B cell (primary cell): ENCODE results near the gene STC2. TPM values are rescaled to one million over a fixed set of nuclear protein-coding genes. Genes with fewer than 3 reads are reported as not detected.

Experiments used
- ATAC-seq: fragments of 200-7000 bp; cut with Tn5 transposase; one replicate; pipeline ENCODE4 v1.10.0; 2021; ENCODE audit warnings: low read depth, mild to moderate bottlenecking, moderate number of reproducible peaks, moderate library complexity
- CTCF ChIA-PET: fragments of 350-600 bp; sonication (Branson Sonifier 250); formaldehyde crosslinking; loops from one replicate; lab custom pipeline; 2021; ENCODE audit warnings: antibody characterized with exemption, inconsistent platforms; lab: Charles Lee
- POLR2A ChIA-PET: fragments of 350-600 bp; sonication (Branson Sonifier 250); formaldehyde crosslinking; loops from one replicate; lab custom pipeline; 2021; ENCODE audit warnings: antibody characterized with exemption; lab: Charles Lee
- DNase-seq: peaks from one replicate; pipeline ENCODE4 v3.0.0; 2013
- H2AFZ ChIP-seq: 2 replicates; pipeline ENCODE4 v1.6.1; 2012; ENCODE audit warnings: mild to moderate bottlenecking, low read depth, low read length; ENCODE audit not compliant: insufficient read depth, poor library complexity, severe bottlenecking
- H3K27ac ChIP-seq, 2 donors: 1 replicate in 1 of 2; 2 replicates in 1 of 2; pipeline ENCODE4 v1.5.1; 2012 to 2013; ENCODE audit warnings: low read length in 2 of 2, mild to moderate bottlenecking in 2 of 2, moderate library complexity in 1 of 2
- H3K27me3 ChIP-seq, 4 experiments: fragments of 200-600 bp in 1 of 4; sonication (generic) in 1 of 4; replicated peaks in 1 of 4; 1 replicate in 2 of 4; 2 replicates in 2 of 4; pipeline versions ENCODE4 v1.6.1 to v1.7.0; 2013 to 2016; ENCODE audit warnings: low read length in 3 of 4, mild to moderate bottlenecking in 2 of 4, mixed read lengths in 1 of 4, moderate library complexity in 1 of 4; ENCODE audit not compliant: insufficient read depth in 4 of 4, control insufficient read depth in 3 of 4; ENCODE audit errors: control extremely low read depth in 1 of 4
- H3K36me3 ChIP-seq, 2 experiments: replicated peaks in 1 of 2; 1 replicate in 1 of 2; 2 replicates in 1 of 2; pipeline versions ENCODE4 v1.6.1 to v1.7.1; 2013; ENCODE audit warnings: low read length in 1 of 2; ENCODE audit not compliant: insufficient read depth in 2 of 2, control insufficient read depth in 1 of 2; ENCODE audit errors: control extremely low read depth in 1 of 2, extremely low read depth in 1 of 2
- H3K4me1 ChIP-seq, 2 donors: fragments of 200-600 bp in 1 of 2; sonication (generic) in 1 of 2; 1 replicate in 1 of 2; 2 replicates in 1 of 2; pipeline versions ENCODE4 v1.5.1 to v1.6.1; 2013 to 2017; ENCODE audit warnings: low read length in 2 of 2; ENCODE audit not compliant: control insufficient read depth in 2 of 2, insufficient read depth in 2 of 2
- H3K4me2 ChIP-seq: replicated peaks from 2 replicates; pipeline ENCODE3; 2012; ENCODE audit warnings: mild to moderate bottlenecking, low read depth, low read length; ENCODE audit not compliant: poor library complexity, severe bottlenecking
- H3K4me3 ChIP-seq, 5 experiments: fragments of 200-600 bp in 1 of 5; sonication (generic) in 1 of 5; 1 replicate in 3 of 5; 2 replicates in 2 of 5; pipeline versions ENCODE4 v1.5.1 to v1.7.0; 2011 to 2016; ENCODE audit warnings: low read length in 4 of 5, mild to moderate bottlenecking in 4 of 5, low read depth in 2 of 5, control low read depth in 1 of 5, moderate library complexity in 1 of 5; ENCODE audit not compliant: insufficient read depth in 1 of 5; ENCODE audit errors: control extremely low read depth in 1 of 5, extremely low read depth in 1 of 5
- H3K79me2 ChIP-seq: fragments of 200-600 bp; sonication (generic); one replicate; pipeline ENCODE4 v1.6.0; 2016; ENCODE audit warnings: low read length; ENCODE audit not compliant: control insufficient read depth, insufficient read depth
- H3K9ac ChIP-seq: fragments of 200-600 bp; sonication (generic); 2 replicates; pipeline ENCODE4 v1.6.1; 2017; ENCODE audit warnings: mild to moderate bottlenecking, low read length, moderate library complexity
- H3K9me3 ChIP-seq, 3 donors: one replicate each; pipeline versions ENCODE4 v1.6.1 to v1.7.1; 2013; ENCODE audit warnings: low read length in 2 of 3; ENCODE audit not compliant: control insufficient read depth in 2 of 3, insufficient read depth in 1 of 3; ENCODE audit errors: control extremely low read depth in 1 of 3
- H4K20me1 ChIP-seq: 2 replicates; pipeline ENCODE4 v1.6.0; 2012; ENCODE audit warnings: mild to moderate bottlenecking, low read length; ENCODE audit not compliant: insufficient read depth, control insufficient read depth, poor library complexity, severe bottlenecking
- H3K27ac Mint-ChIP-seq: one replicate; pipeline ENCODE4 v1.8.0; 2021; ENCODE audit warnings: mixed read lengths
- H3K27me3 Mint-ChIP-seq: one replicate; pipeline ENCODE4 v1.8.0; 2021; ENCODE audit warnings: mixed read lengths
- H3K4me1 Mint-ChIP-seq: one replicate; pipeline ENCODE4 v1.8.0; 2021; ENCODE audit warnings: mixed read lengths
- H3K4me3 Mint-ChIP-seq: one replicate; pipeline ENCODE4 v1.8.0; 2021; ENCODE audit warnings: mixed read lengths
- H3K9me3 Mint-ChIP-seq: one replicate; pipeline ENCODE4 v1.8.0; 2022; ENCODE audit warnings: mixed read lengths; ENCODE audit not compliant: insufficient read depth
- CTCF ChIP-seq: fragments of 200-600 bp; IDR thresholded peaks from one replicate; pipeline ENCODE4 v1.8.0; 2022; ENCODE audit warnings: antibody characterized with exemption, mild to moderate bottlenecking
- EZH2 ChIP-seq: IDR thresholded peaks from 2 replicates; pipeline ENCODE4 v1.6.1; 2012; ENCODE audit warnings: borderline replicate concordance, low read depth, mild to moderate bottlenecking, moderate library complexity, low read length; ENCODE audit not compliant: insufficient read depth, poor library complexity, severe bottlenecking
- WGBS: methylation state at CpG from one replicate; pipeline ENCODE4 v1.1.5; 2013; ENCODE audit warnings: missing lambda C conversion rate; ENCODE audit not compliant: insufficient coverage; 5-methylcytosine and 5-hydroxymethylcytosine counted together
- intact Hi-C: fragments of 100-400 bp; cut with micrococcal nuclease; formaldehyde crosslinking; loops from one replicate; pipeline ENCODE4 v1.10.0; 2022
- polyA plus RNA-seq: library from polyadenylated mRNA; depleted of rRNA; stranded (reverse); fragments of >200 nt; gene quantifications from 2 replicates; pipeline ENCODE4 v1.2.3, GENCODE V29; 2012
- total RNA-seq, 2 donors: library from RNA; stranded (reverse); fragments of 120-200 nt in 1 of 2; gene quantifications; 1 replicate in 1 of 2; 2 replicates in 1 of 2; pipeline versions ENCODE4 v1.2.3 to v1.2.4, GENCODE V29; 2013 to 2022

Gene STC2
- total and polyA plus RNA-seq, 2 donors (not counting 1 experiment from before 2014, with no cell fraction given) = not detected

DNA sequence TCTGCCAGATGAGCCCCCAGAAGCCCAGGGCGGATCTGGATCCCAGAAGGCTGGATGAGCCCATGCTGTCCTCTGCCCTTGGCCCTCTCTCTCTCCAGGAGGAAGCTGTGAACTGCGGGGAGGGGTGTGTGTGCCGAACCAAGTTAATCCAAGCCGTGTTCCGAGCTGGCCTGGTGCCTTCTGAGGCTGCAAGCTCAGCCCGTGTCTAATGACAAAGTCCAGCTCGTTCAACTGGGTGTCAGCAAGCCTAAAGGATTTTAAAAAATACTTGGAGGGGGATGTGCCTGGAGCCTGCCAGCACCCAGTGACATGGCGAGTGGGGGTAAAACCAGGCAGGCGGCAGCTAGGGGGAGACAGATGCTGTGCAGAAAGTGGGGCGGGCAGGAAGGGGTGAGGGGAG is 8.0 kb downstream of the STC2 start:
- H3K27ac Mint-ChIP-seq = no peak overlapping the region
- POLR2A ChIA-PET = no interaction called here
- H3K4me1 ChIP-seq = peaks cover 0 to 2% of the 10 kb centered on the region in 2 donors
- H3K9me3 ChIP-seq = peaks cover 0 to 4% (median 0%) of the 10 kb centered on the region in 3 donors
- H3K4me3 ChIP-seq = no peak overlapping the region
- no peak overlapping the region for H2AFZ ChIP-seq
- no peaks in the 10 kb centered on the region for H3K79me2 ChIP-seq
- H3K4me3 Mint-ChIP-seq = no peak overlapping the region
- intact Hi-C loops = no loop called here
- no peak for DNase-seq
- H3K9ac ChIP-seq = no peak overlapping the region
- 75% methylated on average over 10 of the region's 10 CpGs for WGBS
- no peaks in the 10 kb centered on the region for H4K20me1 ChIP-seq
- H3K27ac ChIP-seq = no peak overlapping the region
- CTCF ChIA-PET = no interaction called here
- peaks cover 0 to 23% (median 9%) of the 10 kb centered on the region in 4 experiments for H3K27me3 ChIP-seq
- H3K9me3 Mint-ChIP-seq = no peaks in the 10 kb centered on the region
- H3K4me1 Mint-ChIP-seq = no peaks in the 10 kb centered on the region
- no peak overlapping the region for H3K4me2 ChIP-seq
- TF ChIP-seq EZH2 = no peak
- TF ChIP-seq CTCF = no peak
- ATAC-seq = no peak
- H3K27me3 Mint-ChIP-seq = peaks cover 62% of the 10 kb centered on the region
- H3K36me3 ChIP-seq = no peaks in the 10 kb centered on the region

- no peaks in the 10 kb centered on the region for H3K4me1 Mint-ChIP-seq
- POLR2A ChIA-PET = no interaction called here
Observed at GRCh38 chr5:173319646-173320045, 8.6 kb downstream of the STC2 start.

More at GRCh38 chr5:173319646-173320045, 8.6 kb downstream of the STC2 start:
- CTCF ChIA-PET = no interaction called here
- H2AFZ ChIP-seq = no peak overlapping the region
- H4K20me1 ChIP-seq = no peaks in the 10 kb centered on the region
- WGBS = 84% methylated on average over 5 of the region's 5 CpGs
- H3K36me3 ChIP-seq = no peaks in the 10 kb centered on the region
- no peak overlapping the region for H3K9ac ChIP-seq
- no peak overlapping the region for H3K27ac ChIP-seq
- H3K27me3 ChIP-seq = peaks cover 0 to 18% (median 8%) of the 10 kb centered on the region in 4 experiments
- Mint-ChIP-seq H3K27me3 (peaks cover 62% of the 10 kb centered on the region), H3K27ac (no peak overlapping the region), H3K4me3 (no peak overlapping the region), H3K9me3 (no peaks in the 10 kb centered on the region)
- no peak overlapping the region for H3K4me3 ChIP-seq
- no peak for TF ChIP-seq EZH2
- no peak for TF ChIP-seq CTCF
- H3K4me1 ChIP-seq = peaks cover 0 to 2% of the 10 kb centered on the region in 2 donors
- DNase-seq (no peak), ATAC-seq (no peak)
- no peak overlapping the region for H3K4me2 ChIP-seq
- intact Hi-C loops = no loop called here
- H3K79me2 ChIP-seq = no peaks in the 10 kb centered on the region
- peaks cover 0 to 4% (median 0%) of the 10 kb centered on the region in 3 donors for H3K9me3 ChIP-seq
